ENCODE results near the gene SOX12. TPM values are rescaled to one million over a fixed set of nuclear protein-coding genes. Genes with fewer than 3 reads are reported as not detected.
A peak's percentile ranks its signal among the peaks of the same experiment; 100 is the strongest.

SOX12 gene
- polyA plus RNA-seq, 3 donors = 0.03 to 0.51 (median 0.12) TPM

- H3K4me1 Mint-ChIP-seq = peaks cover 48% of the 10 kb centered on the region
- no peaks in the 10 kb centered on the region for H3K9me3 Mint-ChIP-seq
- H3K9me3 ChIP-seq (replicated peaks in 1 of 2; ENCODE audit: control insufficient read depth in 1 of 2, insufficient read depth in 1 of 2, low read length in 2 of 2) = no peaks in the 10 kb centered on the region
- H3K27me3 ChIP-seq (ENCODE audit: control insufficient read depth in 2 of 2, insufficient read depth in 2 of 2, low read length in 2 of 2) = no peaks in the 10 kb centered on the region
- peak overlapping the region; percentile 95 for H3K9ac ChIP-seq (ENCODE audit: insufficient read depth, low read length, poor library complexity, severe bottlenecking)
- H4K20me1 ChIP-seq (ENCODE audit: insufficient read depth, low read length) = peaks cover 35% of the 10 kb centered on the region
- H3K27me3 Mint-ChIP-seq (ENCODE audit: low read depth in 3 of 3) = peaks cover 0 to 1% (median 0%) of the 10 kb centered on the region in 3 donors
- no peak for TF ChIP-seq CTCF (IDR thresholded peaks at IDR 0.05)
- peak overlapping the region; percentile 90 to 99 (median 97) for H3K27ac Mint-ChIP-seq
- peak overlapping the region; percentile 57 to 92 (median 92) for H3K4me3 ChIP-seq (replicated peaks in 1 of 3; ENCODE audit: low read depth in 2 of 3, low read length in 3 of 3)
- H3K4me3 Mint-ChIP-seq = peak overlapping the region; percentile 97 to 100
- H3K36me3 Mint-ChIP-seq = peaks cover 16 to 18% of the 10 kb centered on the region in 2 donors
- under 1% methylated on average over 75 of the region's 75 CpGs for WGBS (ENCODE audit: insufficient coverage)
- peaks cover 47% of the 10 kb centered on the region for H3K79me2 ChIP-seq (ENCODE audit: insufficient read depth, low read length)
- H3K27ac ChIP-seq (ENCODE audit: low read depth in 1 of 2, low read length in 2 of 2) = peak overlapping the region; percentile 91 to 99
- peaks cover 0 to 5% of the 10 kb centered on the region in 2 donors for H3K36me3 ChIP-seq (replicated peaks in 1 of 2; ENCODE audit: control insufficient read depth in 1 of 2, insufficient read depth in 2 of 2, low read length in 2 of 2)
- peak overlapping the region; percentile 93 for H3K4me2 ChIP-seq (replicated peaks; ENCODE audit: extremely low read depth, low read length, poor library complexity, severe bottlenecking)
- peaks cover 41 to 55% of the 10 kb centered on the region in 2 donors for H3K4me1 ChIP-seq (ENCODE audit: control insufficient read depth in 1 of 2, insufficient read depth in 2 of 2, low read length in 2 of 2)
- H2AFZ ChIP-seq (ENCODE audit: insufficient read depth, low read depth, low read length, poor library complexity, severe bottlenecking) = peak overlapping the region; percentile 84
- DNase-seq = peak; percentile 50 to 62 (median 56)
- intact Hi-C loops (cut with micrococcal nuclease) = no loop called here
These were observed 27.2 kb upstream of the SOX12 start for GRCh38 chr20:297925-298775.

GRCh38 chr20:298776-299391, 26.5 kb upstream of the SOX12 start:
- H3K79me2 ChIP-seq (ENCODE audit: insufficient read depth, low read length) = peaks cover 47% of the 10 kb centered on the region
- TF ChIP-seq CTCF (IDR thresholded peaks at IDR 0.05) = no peak
- intact Hi-C loops (cut with micrococcal nuclease) = no loop called here
- peak overlapping the region; percentile 91 to 99 for H3K27ac ChIP-seq (ENCODE audit: low read depth in 1 of 2, low read length in 2 of 2)
- H3K36me3 ChIP-seq (replicated peaks in 1 of 2; ENCODE audit: control insufficient read depth in 1 of 2, insufficient read depth in 2 of 2, low read length in 2 of 2) = peaks cover 0 to 5% of the 10 kb centered on the region in 2 donors
- no peaks in the 10 kb centered on the region for H3K27me3 ChIP-seq (ENCODE audit: control insufficient read depth in 2 of 2, insufficient read depth in 2 of 2, low read length in 2 of 2)
- peak overlapping the region; percentile 90 to 99 (median 97) for H3K27ac Mint-ChIP-seq
- H3K36me3 Mint-ChIP-seq = peaks cover 16 to 20% of the 10 kb centered on the region in 2 donors
- H3K4me2 ChIP-seq (replicated peaks; ENCODE audit: extremely low read depth, low read length, poor library complexity, severe bottlenecking) = peak overlapping the region; percentile 93
- H3K9ac ChIP-seq (ENCODE audit: insufficient read depth, low read length, poor library complexity, severe bottlenecking) = peak overlapping the region; percentile 95
- H2AFZ ChIP-seq (ENCODE audit: insufficient read depth, low read depth, low read length, poor library complexity, severe bottlenecking) = peak overlapping the region; percentile 84
- H3K4me3 Mint-ChIP-seq = peak overlapping the region; percentile 97 to 100
- no peak for DNase-seq
- H3K4me1 ChIP-seq (ENCODE audit: control insufficient read depth in 1 of 2, insufficient read depth in 2 of 2, low read length in 2 of 2) = peaks cover 41 to 55% of the 10 kb centered on the region in 2 donors
- no peaks in the 10 kb centered on the region for H3K9me3 ChIP-seq (replicated peaks in 1 of 2; ENCODE audit: control insufficient read depth in 1 of 2, insufficient read depth in 1 of 2, low read length in 2 of 2)
- no peaks in the 10 kb centered on the region for H3K9me3 Mint-ChIP-seq
- H3K4me1 Mint-ChIP-seq = peaks cover 48% of the 10 kb centered on the region
- peaks cover 0 to 1% (median 0%) of the 10 kb centered on the region in 3 donors for H3K27me3 Mint-ChIP-seq (ENCODE audit: low read depth in 3 of 3)
- H3K4me3 ChIP-seq (replicated peaks in 1 of 3; ENCODE audit: low read depth in 2 of 3, low read length in 3 of 3) = peak overlapping the region; percentile 57 to 92 (median 92)
- H4K20me1 ChIP-seq (ENCODE audit: insufficient read depth, low read length) = peaks cover 35% of the 10 kb centered on the region
- 0% methylated on average over 5 of the region's 15 CpGs for WGBS (ENCODE audit: insufficient coverage)
